Measurements from ENCODE around the gene CASR.

Gene CASR

GRCh38 chr3:122281891-122282290, 98.4 kb downstream of the CASR start:
- no peak for DNase-seq (ENCODE audit: low read depth)
- no peak overlapping the region for H3K4me3 ChIP-seq (ENCODE audit: low read depth, low read length)
- no peak for TF ChIP-seq POLR2A (IDR thresholded peaks at IDR 0.05; ENCODE audit: extremely low read depth, insufficient read length)
- no peak for TF ChIP-seq MAX (IDR thresholded peaks at IDR 0.05; ENCODE audit: low read depth, low read length)
- TF ChIP-seq CTCF (IDR thresholded peaks at IDR 0.05; ENCODE audit: low read depth, low read length), result no peak
- TF ChIP-seq MYC (IDR thresholded peaks at IDR 0.05; ENCODE audit: low read depth, low read length), result no peak

GRCh38 chr3:122283796-122284445, 100.5 kb downstream of the CASR start:
- DNase-seq (ENCODE audit: low read depth), result no peak
- TF ChIP-seq MYC (IDR thresholded peaks at IDR 0.05; ENCODE audit: low read depth, low read length), result no peak
- no peak for TF ChIP-seq CTCF (IDR thresholded peaks at IDR 0.05; ENCODE audit: low read depth, low read length)
- TF ChIP-seq MAX (IDR thresholded peaks at IDR 0.05; ENCODE audit: low read depth, low read length), result no peak
- TF ChIP-seq POLR2A (IDR thresholded peaks at IDR 0.05; ENCODE audit: extremely low read depth, insufficient read length), result no peak
- no peak overlapping the region for H3K4me3 ChIP-seq (ENCODE audit: low read depth, low read length)

GRCh38 chr3:122284486-122284885, 101.0 kb downstream of the CASR start:
- TF ChIP-seq POLR2A (IDR thresholded peaks at IDR 0.05; ENCODE audit: extremely low read depth, insufficient read length), result no peak
- no peak for TF ChIP-seq CTCF (IDR thresholded peaks at IDR 0.05; ENCODE audit: low read depth, low read length)
- no peak for TF ChIP-seq MAX (IDR thresholded peaks at IDR 0.05; ENCODE audit: low read depth, low read length)
- TF ChIP-seq MYC (IDR thresholded peaks at IDR 0.05; ENCODE audit: low read depth, low read length), result no peak
- DNase-seq (ENCODE audit: low read depth), result no peak
- H3K4me3 ChIP-seq (ENCODE audit: low read depth, low read length), result no peak overlapping the region

- TF ChIP-seq CTCF (IDR thresholded peaks at IDR 0.05; ENCODE audit: low read depth, low read length), result no peak
- TF ChIP-seq MAX (IDR thresholded peaks at IDR 0.05; ENCODE audit: low read depth, low read length), result no peak
- no peak for TF ChIP-seq POLR2A (IDR thresholded peaks at IDR 0.05; ENCODE audit: extremely low read depth, insufficient read length)
- no peak for TF ChIP-seq MYC (IDR thresholded peaks at IDR 0.05; ENCODE audit: low read depth, low read length)
- no peak for DNase-seq (ENCODE audit: low read depth)
- no peak overlapping the region for H3K4me3 ChIP-seq (ENCODE audit: low read depth, low read length)
Observed at GRCh38 chr3:122294359-122294758, 110.9 kb downstream of the CASR start.

GRCh38 chr3:122295266-122296062, 112.0 kb downstream of the CASR start:
- peak; percentile 45; the same call in 1 of the 2 replicates for TF ChIP-seq MAX (IDR thresholded peaks at IDR 0.05; ENCODE audit: low read depth, low read length)
- TF ChIP-seq CTCF (IDR thresholded peaks at IDR 0.05; ENCODE audit: low read depth, low read length), result no peak
- TF ChIP-seq POLR2A (IDR thresholded peaks at IDR 0.05; ENCODE audit: extremely low read depth, insufficient read length), result no peak
- no peak overlapping the region for H3K4me3 ChIP-seq (ENCODE audit: low read depth, low read length)
- peak; percentile 55 for DNase-seq (ENCODE audit: low read depth)
